GM12873 (cell line): ENCODE measurements around the gene CYP8B1.

Source experiments
- CTCF ChIP-seq: IDR thresholded peaks from 2 replicates; pipeline ENCODE4 v1.5.1; 2012; ENCODE audit warnings: low read depth, mild to moderate bottlenecking, moderate library complexity, low read length, control low read depth; ENCODE audit not compliant: insufficient read depth; ENCODE audit errors: missing control alignments

Gene CYP8B1

GRCh38 chr3:42855547-42856380 is 19.9 kb downstream of the CYP8B1 start:
- no peak for TF ChIP-seq CTCF

DNA sequence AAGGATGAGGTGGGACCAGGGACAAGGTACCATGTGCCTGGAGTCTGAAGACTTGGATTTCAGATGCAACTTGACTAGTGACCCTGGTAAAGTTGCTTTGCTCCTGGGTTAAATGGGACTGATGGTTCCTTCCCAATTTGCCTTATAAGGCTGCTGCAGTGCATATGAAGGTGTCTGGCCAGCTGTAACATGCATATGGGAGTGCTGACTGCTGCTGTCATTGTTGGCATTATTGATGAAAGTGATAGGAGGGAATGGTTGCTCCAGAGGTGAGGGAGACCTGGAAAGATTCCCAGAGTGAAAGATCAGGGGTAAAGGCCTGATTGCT is 20.5 kb downstream of the CYP8B1 start:
- no peak for TF ChIP-seq CTCF

DNA sequence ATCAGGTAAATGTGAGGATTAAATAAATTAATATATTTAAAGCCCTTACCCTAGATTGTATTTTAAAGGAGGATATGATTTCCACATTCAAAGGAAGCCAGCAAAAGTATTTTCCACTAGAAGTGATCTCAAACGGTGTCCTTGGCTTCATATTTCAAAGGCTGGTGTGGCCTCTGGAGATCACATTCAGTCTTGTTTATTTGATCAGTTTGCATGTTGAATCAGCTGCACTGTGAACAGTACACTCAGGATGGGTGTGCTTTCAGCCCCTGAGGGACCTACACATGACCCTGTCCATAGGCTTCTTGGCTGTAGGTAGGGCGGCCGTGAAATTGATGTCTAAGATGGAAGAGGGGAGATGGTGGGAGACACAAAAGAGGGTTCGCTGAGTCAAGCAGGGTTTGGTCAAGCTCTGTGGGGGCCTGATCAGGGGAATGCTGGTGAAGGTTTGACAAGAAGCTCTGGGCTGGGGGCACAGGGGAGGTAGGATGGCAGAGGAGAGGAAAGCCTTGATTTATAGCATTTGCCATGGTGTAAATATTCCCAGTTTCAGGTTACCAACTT is 21.9 kb downstream of the CYP8B1 start:
- no peak for TF ChIP-seq CTCF

- no peak for TF ChIP-seq CTCF
Measured at GRCh38 chr3:42853056-42853455, 22.6 kb downstream of the CYP8B1 start.

DNA sequence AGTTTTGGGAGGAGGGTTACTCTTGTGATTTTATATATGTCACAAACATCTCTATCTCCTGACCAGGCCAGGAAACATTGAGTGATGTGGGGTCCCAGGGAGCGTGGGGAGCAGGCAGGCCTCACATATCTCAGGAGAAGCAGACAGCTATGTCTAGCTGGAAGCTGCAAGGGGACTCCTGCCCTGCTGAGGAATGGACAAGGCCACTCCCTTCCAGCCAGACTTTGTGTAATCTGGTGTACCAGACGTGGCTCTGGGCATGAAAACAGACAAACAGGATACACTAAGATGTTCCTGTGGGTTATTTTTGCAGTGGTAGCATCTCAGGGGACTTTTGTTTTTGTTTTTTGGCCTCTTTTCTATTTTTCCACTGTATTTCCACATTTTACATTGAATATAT is 23.2 kb downstream of the CYP8B1 start:
- no peak for TF ChIP-seq CTCF

DNA sequence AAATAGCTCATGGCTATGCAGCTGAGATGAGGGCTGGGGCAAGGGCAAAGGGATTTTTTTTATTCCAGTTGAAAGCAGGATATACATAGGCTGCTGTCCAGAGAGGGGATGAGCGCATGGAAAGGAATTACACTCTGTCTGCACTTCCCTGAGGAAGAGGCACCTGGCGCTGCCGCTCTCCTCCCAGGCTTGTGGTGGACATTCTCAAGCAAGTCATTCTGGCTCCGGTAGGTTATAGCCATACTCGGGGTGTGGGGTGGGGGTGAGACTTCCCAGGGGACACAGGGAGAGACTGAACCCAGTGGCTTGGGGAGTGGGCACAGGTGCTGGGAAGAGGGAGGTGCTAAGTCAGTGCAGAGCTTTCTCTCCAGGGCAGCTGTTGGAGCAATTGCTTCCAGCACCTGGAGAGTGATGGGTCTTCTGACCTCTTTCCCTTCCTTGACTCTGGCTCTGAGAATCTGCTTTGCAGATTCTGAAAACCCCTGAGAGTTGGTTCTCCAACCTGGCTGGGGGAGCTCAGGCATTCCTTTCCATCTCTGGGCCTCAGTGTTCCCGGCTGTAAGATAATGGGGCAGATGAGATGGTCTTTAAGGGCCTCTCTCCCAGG is 24.3 kb downstream of the CYP8B1 start:
- no peak for TF ChIP-seq CTCF

GRCh38 chr3:42850263-42850662 is 25.4 kb downstream of the CYP8B1 start:
- TF ChIP-seq CTCF, result no peak
